Kidney tubule cell (primary cell): ENCODE data around the gene SORBS2.
A peak's percentile ranks its signal among the peaks of the same experiment; 100 is the strongest.
"Not testable (repeated sequence)": the region's sequence is repeated elsewhere in the genome, so short reads cannot be mapped to it uniquely, and the experiment has no call there.

Experiments used
- DNase-seq: peaks from one replicate; pipeline ENCODE4 v3.0.0-alpha.2; 2018; ENCODE audit warnings: low spot score

Gene SORBS2, protein sequence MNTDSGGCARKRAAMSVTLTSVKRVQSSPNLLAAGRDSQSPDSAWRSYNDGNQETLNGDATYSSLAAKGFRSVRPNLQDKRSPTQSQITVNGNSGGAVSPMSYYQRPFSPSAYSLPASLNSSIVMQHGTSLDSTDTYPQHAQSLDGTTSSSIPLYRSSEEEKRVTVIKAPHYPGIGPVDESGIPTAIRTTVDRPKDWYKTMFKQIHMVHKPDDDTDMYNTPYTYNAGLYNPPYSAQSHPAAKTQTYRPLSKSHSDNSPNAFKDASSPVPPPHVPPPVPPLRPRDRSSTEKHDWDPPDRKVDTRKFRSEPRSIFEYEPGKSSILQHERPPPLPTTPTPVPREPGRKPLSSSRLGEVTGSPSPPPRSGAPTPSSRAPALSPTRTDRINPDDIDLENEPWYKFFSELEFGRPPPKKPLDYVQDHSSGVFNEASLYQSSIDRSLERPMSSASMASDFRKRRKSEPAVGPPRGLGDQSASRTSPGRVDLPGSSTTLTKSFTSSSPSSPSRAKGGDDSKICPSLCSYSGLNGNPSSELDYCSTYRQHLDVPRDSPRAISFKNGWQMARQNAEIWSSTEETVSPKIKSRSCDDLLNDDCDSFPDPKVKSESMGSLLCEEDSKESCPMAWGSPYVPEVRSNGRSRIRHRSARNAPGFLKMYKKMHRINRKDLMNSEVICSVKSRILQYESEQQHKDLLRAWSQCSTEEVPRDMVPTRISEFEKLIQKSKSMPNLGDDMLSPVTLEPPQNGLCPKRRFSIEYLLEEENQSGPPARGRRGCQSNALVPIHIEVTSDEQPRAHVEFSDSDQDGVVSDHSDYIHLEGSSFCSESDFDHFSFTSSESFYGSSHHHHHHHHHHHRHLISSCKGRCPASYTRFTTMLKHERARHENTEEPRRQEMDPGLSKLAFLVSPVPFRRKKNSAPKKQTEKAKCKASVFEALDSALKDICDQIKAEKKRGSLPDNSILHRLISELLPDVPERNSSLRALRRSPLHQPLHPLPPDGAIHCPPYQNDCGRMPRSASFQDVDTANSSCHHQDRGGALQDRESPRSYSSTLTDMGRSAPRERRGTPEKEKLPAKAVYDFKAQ (N-terminal part only)

DNA sequence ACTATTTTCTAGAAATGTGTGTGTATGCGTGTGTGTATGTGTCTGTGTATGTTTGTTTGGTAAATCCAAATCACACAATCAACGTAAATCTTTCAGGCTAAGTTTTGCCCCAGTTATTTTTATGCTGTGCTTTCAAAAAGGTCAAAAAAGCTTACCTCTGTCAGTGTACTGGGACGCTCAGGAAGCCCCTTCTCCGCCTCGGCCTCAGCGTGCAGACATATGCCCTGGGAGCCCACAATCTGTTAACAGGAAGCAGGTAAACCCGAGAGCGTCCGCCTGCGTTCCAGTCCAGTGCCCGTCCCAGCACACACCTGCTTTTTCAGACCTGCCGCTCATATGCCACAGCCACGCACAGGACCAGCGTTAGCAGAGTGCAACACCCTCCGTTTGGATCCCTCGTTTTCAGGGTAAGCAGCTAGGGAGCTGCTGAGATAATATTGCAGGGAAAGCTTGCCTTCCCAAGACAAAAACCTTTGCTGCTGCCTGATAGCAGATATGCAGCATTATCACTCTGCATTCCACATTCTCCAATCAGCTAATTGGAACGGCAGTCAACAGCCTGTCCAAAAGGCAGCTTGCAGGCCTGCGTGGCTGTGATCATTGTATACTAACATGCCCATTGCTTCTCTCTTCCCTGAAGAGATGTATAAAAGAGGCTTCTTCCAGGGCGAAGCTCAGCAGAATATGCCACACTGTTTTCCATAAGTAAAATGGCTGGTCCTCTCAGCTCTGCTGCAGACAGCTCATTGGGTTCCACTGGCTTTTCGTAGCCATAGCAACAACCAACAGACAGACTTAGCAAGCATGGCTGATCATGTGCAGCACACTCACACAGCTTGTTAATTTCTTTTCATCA is at the start of gene SORBS2:
Gene SORBS2, minus strand, starts transcription at position 686 of the 856 bp plus-strand sequence. CDS start 121,623 bp downstream, outside the sequence.
- peak; percentile 92 for DNase-seq

DNA sequence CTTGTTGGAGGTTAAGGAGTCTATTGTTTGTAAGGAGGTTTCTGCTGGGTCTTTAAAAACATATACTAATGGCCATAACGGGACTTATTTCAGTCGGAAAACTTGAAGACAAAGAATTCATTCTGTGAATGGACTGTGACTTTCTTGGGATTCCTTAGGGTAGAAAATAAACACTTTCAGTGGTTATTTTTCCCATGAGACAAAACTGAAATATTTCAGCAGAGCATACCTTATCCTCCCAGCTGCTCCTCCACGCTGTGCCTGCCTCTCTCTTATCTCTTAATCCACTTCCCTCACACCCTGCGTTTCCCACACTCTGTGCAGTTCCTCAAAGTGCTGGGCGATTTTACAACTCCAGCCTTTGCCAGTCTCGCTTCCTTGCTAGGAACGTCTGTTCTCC is 47.1 kb upstream of the SORBS2 start:
- no peak for DNase-seq

DNA sequence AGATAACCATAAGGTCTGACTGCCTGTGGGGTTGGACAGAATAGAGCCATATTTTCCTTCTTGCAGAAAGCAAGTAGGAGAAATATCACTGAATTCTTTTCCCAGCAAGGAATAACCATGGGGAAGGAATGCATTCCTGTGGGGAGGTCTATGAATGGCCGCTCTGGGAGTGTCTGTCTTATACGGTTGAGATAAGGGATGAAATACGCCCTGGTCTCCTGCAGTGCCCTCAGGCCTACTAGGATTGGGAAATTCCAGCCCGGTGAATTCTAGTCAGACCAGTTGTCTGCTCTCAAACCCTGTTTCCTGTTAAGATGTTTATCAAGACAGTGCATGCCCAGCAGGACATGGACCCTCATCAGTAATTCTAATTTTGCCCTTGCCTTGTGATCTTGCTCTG is 45.6 kb upstream of the SORBS2 start:
- DNase-seq, result not testable (repeated sequence)

DNA sequence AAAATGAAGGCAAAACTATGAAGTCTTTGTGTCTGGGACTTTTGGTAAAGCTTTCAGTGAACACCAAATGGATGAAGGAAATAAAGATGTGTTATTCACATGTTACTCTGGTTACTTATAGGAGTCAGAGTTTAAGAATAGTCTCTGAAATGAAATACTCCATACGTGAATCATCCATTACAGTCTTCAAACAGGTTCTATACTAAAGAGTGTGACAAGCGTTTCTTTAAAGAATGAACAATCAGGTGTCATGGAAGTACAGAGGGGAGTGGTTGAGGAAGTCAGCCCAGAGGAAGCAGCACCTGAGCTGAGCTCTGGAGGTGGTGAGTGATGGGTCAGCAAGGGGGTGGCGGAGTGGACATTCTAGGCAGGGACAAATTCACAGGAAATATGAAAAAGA is 41.8 kb upstream of the SORBS2 start:
- peak; percentile 51 for DNase-seq

DNA sequence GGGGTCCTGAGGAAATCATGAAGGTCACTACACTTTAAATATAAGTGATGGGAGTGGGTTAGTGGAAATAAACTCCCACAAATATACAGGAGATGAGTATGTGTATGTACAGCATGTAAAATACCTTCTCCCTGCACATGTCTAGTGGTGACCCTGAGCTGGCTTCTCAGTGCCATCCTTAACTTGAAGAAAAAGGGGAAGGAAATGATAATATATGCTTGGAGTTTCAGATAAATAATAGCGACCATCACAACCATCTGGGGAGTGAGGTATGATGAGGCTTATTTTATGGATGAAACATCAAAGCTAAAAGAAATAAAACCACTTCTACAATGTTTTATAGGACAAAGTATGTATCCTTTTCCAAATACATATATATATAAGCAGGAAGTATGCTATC is 41.0 kb upstream of the SORBS2 start:
- no peak for DNase-seq

DNA sequence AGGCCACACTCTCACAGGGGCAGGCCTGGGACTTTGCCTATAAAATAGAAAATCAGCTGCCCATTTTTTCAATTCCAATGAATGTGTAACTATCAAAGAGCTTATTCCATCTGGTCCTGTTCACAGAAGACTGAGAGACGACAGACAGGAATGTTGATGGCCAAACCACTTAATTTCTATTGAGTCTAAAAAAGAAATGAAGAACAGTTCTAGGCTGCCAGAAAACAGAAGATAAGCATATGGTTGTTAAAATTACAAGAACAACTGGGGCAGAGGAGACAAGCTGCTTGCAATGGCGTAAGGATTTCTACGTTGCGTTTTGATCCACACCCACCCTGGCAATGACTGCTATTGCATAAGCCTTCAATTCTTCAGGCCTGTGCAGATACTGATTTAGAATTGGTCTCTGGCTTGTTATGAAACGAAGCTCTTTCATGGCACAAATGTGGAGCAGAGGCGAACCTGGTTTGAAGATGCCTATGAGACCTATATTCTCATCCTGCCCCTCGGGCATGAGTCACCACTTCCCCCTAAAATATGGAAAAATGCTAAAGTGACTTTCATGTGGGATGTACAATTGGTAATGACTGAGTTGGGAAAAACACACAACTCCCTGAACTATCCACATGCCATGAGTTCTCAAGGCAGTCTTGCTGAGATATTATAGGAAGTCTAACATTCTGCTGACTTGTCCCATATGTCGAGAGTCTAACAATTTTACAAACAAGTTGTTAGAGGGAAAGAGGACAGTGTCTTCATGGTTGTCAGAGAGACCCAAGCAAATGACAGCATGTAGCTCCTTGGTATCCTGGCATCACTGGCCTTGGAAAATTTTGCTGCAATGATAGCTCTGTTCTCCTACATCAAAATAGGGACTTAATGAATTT is 37.9 kb upstream of the SORBS2 start:
- no peak for DNase-seq

DNA sequence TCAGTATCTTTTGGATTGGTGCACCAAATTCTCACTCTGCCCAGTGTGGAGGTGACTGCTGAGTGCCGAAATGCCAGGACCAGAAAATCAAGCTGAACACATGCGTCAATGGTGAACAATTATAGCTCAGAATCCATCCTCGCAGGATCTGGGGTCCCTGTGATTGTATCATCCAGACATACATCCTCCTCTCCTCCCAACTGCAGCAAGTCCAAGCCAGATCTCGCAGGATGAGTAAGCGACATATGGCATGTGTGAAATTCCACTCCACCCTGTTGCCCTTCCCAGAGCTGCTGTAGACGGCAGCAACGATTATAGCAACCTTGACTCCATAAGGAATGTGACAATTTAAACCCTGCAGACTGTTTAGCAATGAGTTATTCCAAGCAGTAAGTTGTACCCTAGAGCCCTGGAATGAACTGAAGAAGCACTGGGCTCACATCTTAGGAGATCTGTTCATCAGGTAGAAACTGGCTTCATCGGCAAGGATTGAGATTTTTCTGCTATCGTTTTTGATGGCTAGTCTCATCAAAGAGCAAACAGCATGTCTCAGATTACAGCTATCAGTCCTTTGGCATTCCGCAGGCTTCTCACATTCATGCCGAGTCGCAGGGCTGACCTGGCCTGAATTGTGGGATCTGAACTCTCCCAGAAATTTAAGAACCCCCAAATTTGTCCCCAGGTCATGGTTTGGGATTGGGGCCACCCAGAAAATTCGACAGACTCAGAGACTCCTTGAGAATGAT is 35.5 kb upstream of the SORBS2 start:
- DNase-seq, result peak; percentile 72

DNA sequence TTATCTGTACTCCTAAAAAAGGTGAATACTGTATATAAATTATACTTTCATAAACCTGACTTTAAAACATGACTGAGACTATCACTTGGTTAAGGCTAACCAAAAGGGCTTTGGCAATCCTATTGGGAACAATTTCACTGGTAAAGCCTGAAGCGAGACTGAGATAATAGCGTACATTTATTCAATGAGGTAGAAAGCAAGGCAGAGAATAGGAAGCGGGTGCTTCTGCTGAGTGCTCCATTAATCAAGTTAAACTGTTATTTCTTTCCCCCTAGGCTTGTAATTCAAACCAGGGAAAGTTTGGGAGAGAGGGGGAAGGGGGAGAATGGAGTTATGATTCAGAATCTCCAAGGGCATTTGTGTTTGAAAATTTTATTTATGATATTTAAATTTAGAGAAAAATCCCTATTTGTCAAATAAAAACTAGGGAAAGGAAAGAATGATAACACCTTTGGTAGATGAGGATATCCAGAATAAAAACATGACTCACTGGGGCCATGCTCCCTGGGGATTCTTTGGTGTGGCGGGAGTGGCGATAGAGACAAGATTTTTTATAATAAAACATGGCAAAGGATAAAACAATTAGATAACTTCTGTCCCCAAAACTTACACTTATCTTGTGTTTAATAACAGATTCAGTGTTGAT is 34.6 kb upstream of the SORBS2 start:
- DNase-seq, result no peak

DNA sequence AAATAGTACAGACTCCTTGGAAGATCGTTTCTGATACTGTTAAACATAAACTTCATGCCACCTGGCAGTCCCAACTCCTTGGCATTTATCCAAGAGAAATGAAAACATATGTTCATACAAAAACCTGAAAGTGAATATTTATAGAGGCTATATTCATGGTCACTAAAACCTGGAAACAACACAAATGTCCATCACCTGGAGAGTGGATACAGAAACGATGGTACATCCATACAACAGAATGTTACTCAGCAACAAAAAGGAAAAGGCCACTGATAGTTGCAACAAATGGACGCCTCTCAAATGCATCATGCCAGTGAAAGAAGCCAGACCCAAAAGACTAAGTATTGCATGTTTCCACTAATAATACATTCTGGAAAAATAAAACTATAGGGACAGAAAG is 34.0 kb upstream of the SORBS2 start:
- no peak for DNase-seq

DNA sequence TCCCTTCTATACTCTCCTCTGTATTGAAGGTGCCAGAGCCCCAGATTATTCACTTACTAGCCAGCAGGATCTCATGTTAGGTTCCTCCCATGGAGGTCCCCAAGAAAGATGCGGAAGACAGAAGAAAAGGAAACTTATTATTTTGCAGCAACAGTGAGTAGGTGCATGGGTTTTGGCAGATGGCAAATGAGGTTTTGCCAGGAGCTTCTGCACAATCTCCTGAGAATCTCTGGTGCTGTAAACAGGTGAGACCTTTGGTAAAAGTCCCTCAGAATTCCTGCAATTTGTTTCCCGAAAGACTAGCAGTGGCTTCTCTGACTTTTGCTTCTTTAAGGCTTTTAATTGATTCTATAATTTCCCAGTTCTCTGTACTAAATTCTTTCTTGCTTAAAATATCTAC is 29.5 kb upstream of the SORBS2 start:
- DNase-seq, result no peak

DNA sequence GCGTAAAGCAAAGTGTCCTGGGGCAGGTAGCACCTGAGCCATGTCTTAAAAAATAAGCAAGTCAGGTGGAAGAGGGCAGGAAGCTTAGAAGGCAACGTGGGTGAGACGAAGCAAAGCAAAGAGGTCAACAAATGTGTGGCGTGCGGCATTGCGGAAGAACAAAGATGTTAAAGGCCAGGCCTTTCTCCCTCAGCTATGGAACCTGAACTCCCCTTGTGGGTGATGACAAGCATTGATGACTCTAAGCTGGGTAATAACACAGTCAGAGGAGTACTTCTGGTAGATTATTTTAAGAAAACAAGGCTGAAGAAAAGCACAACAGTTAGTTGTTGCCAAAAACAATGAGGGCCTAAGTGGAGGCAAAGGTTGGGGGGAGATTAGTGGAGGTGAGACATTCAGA is 29.0 kb upstream of the SORBS2 start:
- no peak for DNase-seq

DNA sequence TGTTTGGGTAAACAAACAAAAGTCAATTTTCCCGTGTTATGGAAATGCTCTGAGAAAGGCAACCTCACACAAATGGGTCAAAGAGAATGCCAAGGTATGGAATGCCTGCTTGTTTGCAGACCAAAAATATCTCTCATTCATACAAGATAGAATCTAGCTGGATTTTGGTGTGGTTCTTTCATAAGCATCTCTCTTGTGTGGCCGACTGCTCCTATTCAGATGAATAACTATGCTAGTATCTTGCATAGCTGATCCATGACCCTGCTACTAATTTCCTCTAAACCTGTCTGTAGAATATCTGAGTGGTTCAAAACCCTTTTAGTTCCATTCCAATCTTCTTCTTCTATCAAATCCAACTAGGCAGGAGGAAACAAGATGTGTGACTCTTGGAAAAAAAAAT is 28.2 kb upstream of the SORBS2 start:
- no peak for DNase-seq

DNA sequence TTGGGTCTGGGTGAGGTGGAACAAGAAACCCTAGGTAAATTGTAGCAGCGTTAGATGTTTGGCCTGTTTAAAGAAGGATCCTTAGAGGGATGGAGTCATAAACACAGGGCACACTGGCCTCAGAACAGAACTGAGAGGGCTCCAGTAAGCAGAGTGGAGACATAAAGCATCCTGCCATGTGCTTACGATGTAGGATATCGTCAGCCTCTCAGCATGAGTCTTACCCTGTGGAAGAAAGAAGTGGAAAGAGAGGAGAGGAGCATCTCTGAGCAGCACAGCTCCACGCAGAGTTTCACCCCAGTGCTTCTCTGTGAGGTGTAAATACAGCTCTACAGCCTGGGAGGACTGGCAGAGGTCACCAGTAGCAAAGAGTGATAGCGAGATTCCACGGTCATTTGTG is 27.8 kb upstream of the SORBS2 start:
- no peak for DNase-seq

DNA sequence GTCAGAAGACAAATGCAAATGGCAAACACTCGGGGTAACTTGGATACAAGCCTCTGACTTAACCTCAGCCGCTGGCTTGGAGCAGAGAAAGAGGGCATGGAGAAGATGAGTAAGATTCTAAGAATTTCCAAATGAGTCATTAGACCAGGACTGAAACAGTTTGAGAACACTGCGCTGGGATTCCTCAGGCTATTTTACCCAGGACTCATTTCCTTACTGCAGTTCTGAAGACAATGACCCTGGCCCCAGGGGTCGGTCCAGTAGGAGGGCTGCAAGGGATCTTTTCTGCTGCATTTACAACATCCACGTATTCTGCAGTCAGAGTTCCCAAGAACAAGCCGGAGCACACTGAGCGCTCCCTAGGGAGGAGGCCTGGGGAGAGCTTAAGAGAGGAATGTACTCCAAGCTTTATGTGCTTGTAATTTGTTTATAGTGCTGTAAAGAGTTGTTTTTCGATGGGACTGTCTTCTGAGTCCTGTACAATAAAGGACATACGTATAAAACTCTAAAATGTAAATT is 27.3 kb upstream of the SORBS2 start:
- peak; percentile 97 for DNase-seq

DNA sequence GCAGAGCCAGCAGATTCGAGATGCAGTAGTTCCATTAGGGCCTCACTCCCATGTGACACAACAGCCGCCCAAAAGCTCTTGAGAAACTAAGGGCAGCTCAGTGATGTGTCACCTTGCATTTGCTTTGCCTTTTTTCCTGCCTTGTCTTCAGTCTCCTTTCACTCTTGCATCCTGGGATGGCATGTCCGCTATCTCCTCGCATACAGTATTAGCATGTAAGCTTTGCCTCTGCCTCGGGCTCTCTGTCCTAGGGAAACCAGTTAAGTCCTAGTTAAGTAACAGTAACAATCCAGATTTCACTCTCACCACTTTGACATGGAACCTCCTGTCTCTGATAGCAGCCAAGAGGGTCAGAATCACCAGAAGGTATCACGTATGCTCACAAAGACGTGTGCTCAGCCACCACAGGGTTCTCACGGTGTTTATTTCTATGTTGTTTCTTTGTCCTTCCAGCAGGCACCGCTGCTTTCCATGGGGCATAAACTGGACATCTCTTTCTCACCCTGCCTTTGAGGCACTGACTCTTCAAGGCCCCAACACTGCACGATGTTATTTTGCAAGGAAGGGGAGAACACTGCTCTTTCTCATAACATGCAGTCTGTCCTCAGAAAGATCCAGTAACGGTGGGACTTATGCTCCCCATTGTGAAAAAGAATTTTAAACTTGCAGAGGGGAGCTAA is 26.7 kb upstream of the SORBS2 start:
- no peak for DNase-seq

DNA sequence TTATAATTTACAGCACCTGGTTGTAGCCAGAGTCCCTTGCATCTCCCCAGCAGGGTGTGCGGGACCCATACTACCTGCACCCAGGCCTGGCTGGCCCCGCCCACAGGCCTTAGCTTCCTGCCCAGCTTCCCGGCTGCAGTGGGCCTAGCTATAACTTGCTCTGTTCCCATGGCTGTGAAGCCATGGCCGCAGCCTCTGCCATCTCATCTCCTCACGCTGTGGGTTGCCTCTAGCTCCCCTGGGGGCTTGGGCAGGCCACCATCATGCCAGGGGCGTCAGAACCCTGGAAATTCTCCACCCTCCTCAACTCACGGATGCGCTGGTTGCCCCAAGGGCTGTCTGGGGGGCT is 26.1 kb upstream of the SORBS2 start:
- no peak for DNase-seq

DNA sequence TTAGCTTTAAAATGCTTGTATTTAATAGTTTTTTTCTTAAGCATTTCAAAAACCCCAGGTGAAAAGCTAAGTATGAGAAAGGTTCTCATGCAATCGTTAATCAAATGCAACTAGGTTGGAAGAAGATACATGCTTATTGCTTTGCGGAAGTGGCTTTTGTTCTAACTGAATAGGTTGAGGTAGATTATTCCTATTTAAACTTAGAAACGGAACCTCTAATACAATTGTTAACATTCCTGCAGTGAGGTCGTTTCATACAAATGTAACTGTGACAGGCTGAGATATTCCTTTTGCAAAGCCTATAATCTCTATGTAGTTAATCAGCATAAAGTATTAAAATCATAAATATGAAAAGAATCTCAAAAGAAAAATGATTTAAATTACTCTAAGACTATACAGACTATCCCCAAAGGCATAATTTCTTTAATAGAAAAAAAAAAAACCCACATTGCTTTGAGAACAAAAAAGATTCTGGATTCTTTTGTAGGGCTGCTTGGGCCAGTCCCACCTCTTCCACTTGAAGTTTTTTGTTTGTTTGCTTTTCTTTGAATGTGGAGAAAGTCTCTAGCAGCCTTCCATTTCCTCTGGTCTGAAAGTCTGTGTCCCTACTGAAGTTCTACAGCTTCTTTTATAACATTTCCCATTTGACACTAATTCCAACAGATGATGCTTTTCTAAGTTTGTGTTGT is 25.6 kb upstream of the SORBS2 start:
- no peak for DNase-seq
